Spleen (tissue), 7 donors: ENCODE data around the gene NUAK1.

Experiments
- POLR2A ChIP-seq, 3 donors: fragments of 450-650 bp; IDR thresholded peaks; one replicate each; pipeline ENCODE4 v1.5.1; 2017; ENCODE audit warnings: antibody characterized with exemption in 3 of 3, mild to moderate bottlenecking in 1 of 3
- POLR2AphosphoS5 ChIP-seq, 3 donors: sonication (generic); formaldehyde crosslinking; IDR thresholded peaks; one replicate each; pipeline ENCODE4 v1.5.1; 2017; ENCODE audit warnings: antibody characterized with exemption in 3 of 3
- TF ChIP-seq, protein P1 (sequence below), 11 experiments: fragments of 200-600 bp in 7 of 11; fragments of 450-650 bp in 4 of 11; sonication (generic) in 4 of 11; IDR thresholded peaks in 8 of 11; conservative IDR thresholded peaks in 3 of 11; 1 replicate in 7 of 11; 2 replicates in 4 of 11; pipeline versions ENCODE4 v1.4.0 to v1.8.0; 2016 to 2021; ENCODE audit warnings: antibody characterized with exemption in 11 of 11, inconsistent platforms in 4 of 11, mild to moderate bottlenecking in 1 of 11
- donor health status: DM: no; HTN: no; CAD: no; lungs with moderate emphysema.
- donor health status: DM: no; HTN: no; CAD: no.
- donor health status: DM: no; HTN: no; CAD: no.

DNA sequence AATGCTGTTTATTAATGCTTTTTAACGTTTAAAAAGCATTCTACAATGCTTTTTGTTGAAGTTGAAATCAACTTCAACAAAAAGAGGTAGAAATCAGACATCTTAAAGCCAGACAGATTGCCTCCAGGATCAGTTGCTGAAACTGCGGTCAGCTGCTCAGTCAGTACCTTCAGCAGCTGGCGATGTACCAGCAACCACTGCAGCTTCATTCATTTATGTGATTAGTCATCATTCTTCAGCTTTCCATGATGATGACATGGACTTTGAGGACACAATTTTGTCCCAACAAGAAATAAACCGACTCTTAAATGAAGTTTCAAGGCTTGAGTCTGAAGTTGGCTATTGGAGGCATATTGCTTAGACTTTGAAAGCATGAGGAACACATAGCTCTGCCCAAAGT, 31.5 kb upstream of the NUAK1 start:
- TF ChIP-seq, protein P1, sequence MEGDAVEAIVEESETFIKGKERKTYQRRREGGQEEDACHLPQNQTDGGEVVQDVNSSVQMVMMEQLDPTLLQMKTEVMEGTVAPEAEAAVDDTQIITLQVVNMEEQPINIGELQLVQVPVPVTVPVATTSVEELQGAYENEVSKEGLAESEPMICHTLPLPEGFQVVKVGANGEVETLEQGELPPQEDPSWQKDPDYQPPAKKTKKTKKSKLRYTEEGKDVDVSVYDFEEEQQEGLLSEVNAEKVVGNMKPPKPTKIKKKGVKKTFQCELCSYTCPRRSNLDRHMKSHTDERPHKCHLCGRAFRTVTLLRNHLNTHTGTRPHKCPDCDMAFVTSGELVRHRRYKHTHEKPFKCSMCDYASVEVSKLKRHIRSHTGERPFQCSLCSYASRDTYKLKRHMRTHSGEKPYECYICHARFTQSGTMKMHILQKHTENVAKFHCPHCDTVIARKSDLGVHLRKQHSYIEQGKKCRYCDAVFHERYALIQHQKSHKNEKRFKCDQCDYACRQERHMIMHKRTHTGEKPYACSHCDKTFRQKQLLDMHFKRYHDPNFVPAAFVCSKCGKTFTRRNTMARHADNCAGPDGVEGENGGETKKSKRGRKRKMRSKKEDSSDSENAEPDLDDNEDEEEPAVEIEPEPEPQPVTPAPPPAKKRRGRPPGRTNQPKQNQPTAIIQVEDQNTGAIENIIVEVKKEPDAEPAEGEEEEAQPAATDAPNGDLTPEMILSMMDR (IDR thresholded peaks at IDR 0.05 in 8 of 11, conservative IDR thresholded peaks at IDR 0.05 in 3 of 11): no peak
- TF ChIP-seq POLR2AphosphoS5 (IDR thresholded peaks at IDR 0.05) (no peak), POLR2A (IDR thresholded peaks at IDR 0.05) (no peak)
